ENCODE results near the gene GLIS1. TPM values are rescaled to one million over a fixed set of nuclear protein-coding genes. Genes with fewer than 3 reads are reported as not detected.

The GLIS1 gene
- total RNA-seq, 4 donors from 2014 or later = 0.63 to 2.4 (median 1.0) TPM

GRCh38 chr1:53657891-53658396, 81.0 kb downstream of the GLIS1 start:
- TF ChIP-seq POLR2A (IDR thresholded peaks at IDR 0.05) (no peak), CTCF (IDR thresholded peaks at IDR 0.05) (no peak)
- intact Hi-C loops (cut with DNase I; ENCODE audit: low total_unique reads) = no loop called here
- DNase-seq (ENCODE audit: low spot score in 2 of 2) = no peak
- no peak overlapping the region for H3K4me3 ChIP-seq (ENCODE audit: low read depth, poor library complexity, severe bottlenecking)
- WGBS, 2 donors = 88 to 95% methylated on average over 1 of the region's 1 CpG

GRCh38 chr1:53657531-53657805, 81.5 kb downstream of the GLIS1 start:
- TF ChIP-seq POLR2A (IDR thresholded peaks at IDR 0.05) (no peak), CTCF (IDR thresholded peaks at IDR 0.05) (no peak)
- intact Hi-C loops (cut with DNase I; ENCODE audit: low total_unique reads) = no loop called here
- 40 to 51% methylated on average over 4 of the region's 4 CpGs for WGBS, 2 donors
- no peak overlapping the region for H3K4me3 ChIP-seq (ENCODE audit: low read depth, poor library complexity, severe bottlenecking)
- DNase-seq (ENCODE audit: low spot score in 2 of 2) = no peak

GRCh38 chr1:53656747-53657530, 82.0 kb downstream of the GLIS1 start:
- H3K4me3 ChIP-seq (ENCODE audit: low read depth, poor library complexity, severe bottlenecking) = no peak overlapping the region
- intact Hi-C loops (cut with DNase I; ENCODE audit: low total_unique reads) = no loop called here
- TF ChIP-seq CTCF (IDR thresholded peaks at IDR 0.05) (no peak), POLR2A (IDR thresholded peaks at IDR 0.05) (no peak)
- WGBS, 2 donors = 73 to 76% methylated on average over 11 of the region's 11 CpGs
- DNase-seq (ENCODE audit: low spot score in 2 of 2) = no peak

GRCh38 chr1:53655931-53656746, 82.8 kb downstream of the GLIS1 start:
- TF ChIP-seq POLR2A (IDR thresholded peaks at IDR 0.05) = no peak
- TF ChIP-seq CTCF (IDR thresholded peaks at IDR 0.05) = no peak
- intact Hi-C loops (cut with DNase I; ENCODE audit: low total_unique reads) = no loop called here
- 38 to 41% methylated on average over 10 of the region's 10 CpGs for WGBS, 2 donors
- no peak overlapping the region for H3K4me3 ChIP-seq (ENCODE audit: low read depth, poor library complexity, severe bottlenecking)
- no peak for DNase-seq (ENCODE audit: low spot score in 2 of 2)

GRCh38 chr1:53654216-53655210, 84.5 kb downstream of the GLIS1 start:
- no peak overlapping the region for H3K4me3 ChIP-seq (ENCODE audit: low read depth, poor library complexity, severe bottlenecking)
- intact Hi-C loops (cut with DNase I; ENCODE audit: low total_unique reads) = no loop called here
- no peak for DNase-seq (ENCODE audit: low spot score in 2 of 2)
- 81 to 89% methylated on average over 27 of the region's 27 CpGs for WGBS, 2 donors
- TF ChIP-seq POLR2A (IDR thresholded peaks at IDR 0.05) (no peak), CTCF (IDR thresholded peaks at IDR 0.05) (no peak)

Data from lower leg skin (tissue), 4 donors.